GM12878 (cell line): ENCODE results near the gene UBASH3B.

ENCODE experiments used
- CEBPB ChIP-seq, 2 experiments: fragments of 150-350 bp in 1 of 2; IDR thresholded peaks; 2 replicates each; pipeline ENCODE4 v1.6.1; 2012 to 2014; ENCODE audit warnings: low read depth in 2 of 2, low read length in 2 of 2, borderline replicate concordance in 1 of 2, inconsistent platforms in 1 of 2
- CTCF ChIP-seq, 3 experiments: IDR thresholded peaks in 2 of 3; conservative IDR thresholded peaks in 1 of 3; 2 replicates each; pipeline ENCODE4 v1.5.1; 2011; ENCODE audit warnings: low read depth in 3 of 3, low read length in 3 of 3, mild to moderate bottlenecking in 3 of 3, control low read depth in 2 of 3, moderate library complexity in 2 of 3, inconsistent platforms in 1 of 3, mixed read lengths in 1 of 3; ENCODE audit not compliant: control insufficient read depth in 2 of 3, insufficient read depth in 1 of 3; ENCODE audit errors: extremely low read depth in 1 of 3
- CUX1 ChIP-seq: IDR thresholded peaks from 2 replicates; pipeline ENCODE4 v1.6.1; 2012; ENCODE audit warnings: improper control_type of control experiment, low read depth, low read length; ENCODE audit not compliant: insufficient replicate concordance
- ESRRA ChIP-seq: IDR thresholded peaks from 2 replicates; pipeline ENCODE4 v1.6.1; 2012; ENCODE audit warnings: mild to moderate bottlenecking, low read length, improper control_type of control experiment
- HDGF ChIP-seq: fragments of 450-650 bp; IDR thresholded peaks from 2 replicates; pipeline ENCODE4 v1.6.1; 2016; ENCODE audit warnings: antibody characterized with exemption
- MYC ChIP-seq: IDR thresholded peaks from 2 replicates; pipeline ENCODE4 v1.6.1; 2011; ENCODE audit warnings: mild to moderate bottlenecking, low read length, moderate library complexity, inconsistent platforms; ENCODE audit not compliant: insufficient read depth, insufficient replicate concordance, insufficient read length, severe bottlenecking
- NFIC ChIP-seq: IDR thresholded peaks from 2 replicates; pipeline ENCODE4 v1.6.1; 2012; ENCODE audit warnings: low read depth, mild to moderate bottlenecking, inconsistent platforms, low read length, moderate library complexity
- POLR2A ChIP-seq: IDR thresholded peaks from 2 replicates; pipeline ENCODE4 v1.6.1; 2011; ENCODE audit warnings: low read depth, mild to moderate bottlenecking, low read length
- POLR2AphosphoS5 ChIP-seq: IDR thresholded peaks from 2 replicates; pipeline ENCODE4 v1.6.1; 2011; ENCODE audit warnings: mild to moderate bottlenecking, low read length, inconsistent platforms
- RFX5 ChIP-seq: IDR thresholded peaks from 2 replicates; pipeline ENCODE4 v1.6.1; 2011; ENCODE audit warnings: low read depth, low read length, improper control_type of control experiment
- SKIL ChIP-seq: fragments of 450-650 bp; IDR thresholded peaks from 2 replicates; pipeline ENCODE4 v1.6.1; 2017; ENCODE audit warnings: mild to moderate bottlenecking, low read depth, inconsistent platforms; ENCODE audit not compliant: poor library complexity, severe bottlenecking
- SUZ12 ChIP-seq: fragments of 200-600 bp; sonication (generic); IDR thresholded peaks from one replicate; pipeline ENCODE4 v1.6.1; 2018; ENCODE audit warnings: antibody characterized with exemption, mild to moderate bottlenecking; ENCODE audit not compliant: unreplicated experiment
- ZNF274 ChIP-seq: IDR thresholded peaks from one replicate; pipeline ENCODE4 v1.8.0; 2011; ENCODE audit not compliant: insufficient read length, insufficient read depth

- no peak for TF ChIP-seq SKIL
- TF ChIP-seq ESRRA, result no peak
- no peak for TF ChIP-seq CTCF (IDR thresholded peaks at IDR 0.05 in 2 of 3, conservative IDR thresholded peaks at IDR 0.05 in 1 of 3; ENCODE audit: control insufficient read depth in 2 of 3, extremely low read depth in 1 of 3, insufficient read depth in 1 of 3, low read depth in 3 of 3, low read length in 3 of 3)
- TF ChIP-seq POLR2AphosphoS5, result no peak
- no peak for TF ChIP-seq HDGF
- no peak for TF ChIP-seq SUZ12
- no peak for TF ChIP-seq RFX5
- no peak for TF ChIP-seq CUX1
- no peak for TF ChIP-seq MYC
- TF ChIP-seq CEBPB (IDR thresholded peaks at IDR 0.05; ENCODE audit: borderline replicate concordance in 1 of 2, low read depth in 2 of 2, low read length in 2 of 2), result no peak
- TF ChIP-seq NFIC, result no peak
- no peak for TF ChIP-seq POLR2A
- no peak for TF ChIP-seq ZNF274
Measured at GRCh38 chr11:122637541-122637940, 18.0 kb upstream of the UBASH3B start.
